NCI-H226 (cell line): ENCODE measurements around the gene CAPN14.

Source experiments
- DNase-seq: peaks from one replicate; pipeline ENCODE4 v3.0.0-alpha.2; 2015

Gene CAPN14

GRCh38 chr2:31137211-31138036 is 79.9 kb downstream of the CAPN14 start:
- DNase-seq = no peak

DNA sequence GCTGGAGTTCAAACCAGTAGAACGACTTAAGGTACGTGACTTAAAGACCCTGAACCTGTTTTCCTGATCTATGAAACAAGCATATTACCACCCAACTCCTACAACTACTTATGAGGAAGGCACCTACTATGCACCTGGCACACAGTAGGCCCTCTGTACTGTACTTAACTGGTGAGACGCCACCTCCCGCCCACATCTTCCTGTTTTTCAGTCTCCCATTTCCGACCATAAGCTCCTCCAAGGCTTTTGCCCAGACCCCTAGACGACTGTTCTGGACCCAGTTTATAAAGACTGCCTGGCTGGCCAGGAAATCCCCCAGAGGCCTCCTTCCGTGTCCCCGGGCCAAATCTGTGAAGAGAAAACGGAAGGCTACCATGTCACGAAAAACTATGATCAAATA is 80.6 kb downstream of the CAPN14 start:
- DNase-seq = no peak

DNA sequence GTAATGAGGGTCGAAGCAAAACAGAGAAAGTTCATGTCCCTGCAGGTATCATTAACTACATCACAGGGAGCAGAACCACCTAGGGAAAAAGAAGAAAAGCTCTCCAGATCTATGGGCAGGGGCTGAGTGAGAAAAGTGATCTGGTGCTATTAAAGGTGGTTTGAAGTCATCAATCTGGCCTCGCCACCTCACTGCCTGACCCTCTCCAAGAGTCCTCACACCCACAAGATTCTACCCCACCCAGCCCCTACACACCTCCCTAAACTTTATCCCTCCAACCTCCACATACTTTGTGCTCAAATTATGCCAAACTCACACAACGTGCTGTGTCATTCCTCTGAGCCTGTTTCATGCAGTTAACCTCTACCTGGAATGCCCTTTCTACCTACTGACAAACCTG is 81.3 kb downstream of the CAPN14 start:
- DNase-seq = no peak

GRCh38 chr2:31134480-31134879 is 82.8 kb downstream of the CAPN14 start:
- no peak for DNase-seq

DNA sequence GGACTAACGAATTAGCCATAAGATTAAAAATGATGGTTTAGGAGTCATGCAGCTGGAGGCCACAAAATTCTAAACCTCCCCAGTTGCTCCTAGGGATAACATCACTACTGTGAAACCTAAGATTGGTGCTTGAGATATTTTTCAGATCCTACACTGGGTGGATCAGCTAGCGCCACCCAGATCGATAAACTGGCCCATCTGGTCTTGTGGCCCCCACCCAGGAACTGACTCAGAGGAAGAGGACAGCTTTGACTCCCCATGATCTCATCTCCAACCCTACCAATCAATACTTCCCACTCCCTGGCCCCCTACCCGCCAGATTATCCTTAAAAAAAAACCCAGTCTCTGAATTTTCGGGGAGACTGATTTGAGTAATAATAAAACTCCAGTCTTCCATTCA is 84.5 kb downstream of the CAPN14 start:
- DNase-seq = no peak

DNA sequence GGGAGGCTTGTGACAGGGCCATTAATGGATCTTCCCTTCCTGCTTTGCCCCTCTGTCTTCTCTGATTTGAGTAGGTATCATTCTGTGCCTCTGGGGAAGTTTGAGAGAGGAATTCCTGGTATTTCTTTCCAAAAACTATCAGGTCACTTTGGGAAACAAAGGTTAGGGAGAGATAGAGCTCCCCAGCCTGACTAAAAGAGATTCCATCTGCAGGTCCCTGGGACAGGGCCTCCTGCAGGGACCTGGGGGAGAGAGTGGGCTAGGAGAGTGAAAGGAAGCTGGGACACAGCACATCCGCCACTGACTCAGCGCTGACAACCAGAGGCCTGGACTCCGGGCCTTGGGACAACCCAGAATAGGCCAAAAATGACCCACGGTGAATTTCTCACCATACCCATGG is 85.4 kb downstream of the CAPN14 start:
- DNase-seq = no peak

GRCh38 chr2:31129375-31130171 is 87.7 kb downstream of the CAPN14 start:
- DNase-seq = no peak

DNA sequence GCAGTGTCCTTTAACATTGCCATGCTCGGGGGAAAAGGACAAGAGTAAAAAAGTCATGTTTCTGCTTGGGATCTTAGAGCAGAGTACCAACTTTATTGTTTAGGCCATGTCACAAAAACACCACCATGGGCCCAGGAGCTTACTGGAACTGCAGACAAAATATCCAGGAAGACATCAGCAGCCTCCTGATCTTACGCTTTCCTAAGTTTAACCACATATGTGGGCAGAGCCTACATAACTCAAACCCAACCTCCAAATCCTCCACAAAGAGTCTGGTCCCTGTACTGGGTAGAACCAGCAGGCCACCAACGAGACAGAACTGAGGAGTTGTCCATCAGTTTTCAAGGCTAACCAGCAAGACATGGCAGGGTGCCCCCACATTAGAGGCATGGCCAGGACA is 89.4 kb downstream of the CAPN14 start:
- no peak for DNase-seq

DNA sequence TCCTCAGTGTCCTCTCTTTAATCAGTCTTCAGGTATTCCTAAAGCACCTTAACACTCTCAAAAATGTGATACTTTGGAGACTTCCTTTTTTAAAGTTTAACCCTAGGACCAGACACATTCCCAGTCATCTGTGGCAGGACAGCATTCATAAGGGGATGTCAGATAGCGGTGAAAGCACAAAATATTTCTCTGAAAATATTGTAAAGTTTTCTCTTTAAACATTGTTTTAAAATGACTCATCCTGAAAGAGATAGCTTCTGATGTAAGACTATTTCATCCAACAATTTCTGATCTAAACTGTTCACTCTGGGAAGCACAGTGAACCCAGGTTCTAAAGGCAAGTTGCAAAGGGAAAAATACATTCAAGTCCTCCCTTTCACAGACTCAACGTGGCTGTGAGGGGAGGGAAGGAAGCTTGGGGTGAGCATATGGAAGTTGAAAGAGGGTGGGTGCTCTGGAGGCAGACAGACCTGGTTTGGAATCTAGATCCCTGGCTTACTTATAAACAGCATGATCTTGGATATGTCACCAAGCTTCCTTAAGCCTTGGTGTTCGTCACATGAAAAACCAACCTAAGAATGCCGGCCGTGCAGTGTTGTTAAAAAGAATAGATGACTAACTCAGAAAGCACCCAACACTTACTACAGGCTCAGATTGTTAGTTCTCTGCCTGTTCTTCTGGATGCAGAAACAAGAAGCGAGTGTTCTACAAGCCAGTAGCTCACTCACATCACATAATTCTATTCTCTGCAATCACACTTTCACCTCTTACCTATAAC is 91.2 kb downstream of the CAPN14 start:
- DNase-seq = no peak

- DNase-seq = no peak
Measured at GRCh38 chr2:31124904-31125303, 92.4 kb downstream of the CAPN14 start.
